H1 (cell line): ENCODE measurements around the gene AP5Z1. TPM values are rescaled to one million over a fixed set of nuclear protein-coding genes. Genes with fewer than 3 reads are reported as not detected.
A peak's percentile ranks its signal among the peaks of the same experiment; 100 is the strongest.

Source experiments
- CEBPB ChIP-seq: IDR thresholded peaks from 2 replicates; pipeline ENCODE4 v1.6.1; 2012; ENCODE audit warnings: low read depth, low read length
- CHD2 ChIP-seq: IDR thresholded peaks from 2 replicates; pipeline ENCODE4 v1.6.1; 2012; ENCODE audit warnings: low read length, improper control_type of control experiment
- EZH2 ChIP-seq: fragments of 200-600 bp; sonication (generic); IDR thresholded peaks from 2 replicates; pipeline ENCODE4 v1.7.1; 2012; ENCODE audit warnings: low read depth, mild to moderate bottlenecking, moderate library complexity, low read length, inconsistent platforms; ENCODE audit not compliant: severe bottlenecking
- GABPA ChIP-seq: IDR thresholded peaks from 2 replicates; pipeline ENCODE4 v1.6.1; 2011; ENCODE audit warnings: mild to moderate bottlenecking, low read length, moderate library complexity, borderline replicate concordance; ENCODE audit not compliant: insufficient read depth
- HDAC2 ChIP-seq, 2 experiments: fragments of 300-600 bp in 1 of 2; sonication (generic) in 1 of 2; IDR thresholded peaks; 2 replicates each; pipeline ENCODE4 v1.6.1; 2011 to 2012; ENCODE audit warnings: low read depth in 2 of 2, low read length in 2 of 2, mild to moderate bottlenecking in 2 of 2, moderate library complexity in 2 of 2, borderline replicate concordance in 1 of 2, inconsistent platforms in 1 of 2
- NRF1 ChIP-seq: IDR thresholded peaks from 2 replicates; pipeline ENCODE4 v1.6.1; 2011; ENCODE audit warnings: mild to moderate bottlenecking, low read depth, low read length, improper control_type of control experiment
- POLR2A ChIP-seq, 2 experiments: IDR thresholded peaks; 1 replicate in 1 of 2; 2 replicates in 1 of 2; pipeline ENCODE4 v1.6.1; 2011; ENCODE audit warnings: low read depth in 2 of 2, low read length in 2 of 2, mild to moderate bottlenecking in 2 of 2; ENCODE audit errors: control extremely low read depth in 1 of 2
- RAD21 ChIP-seq, 2 experiments: IDR thresholded peaks in 1 of 2; conservative IDR thresholded peaks in 1 of 2; 2 replicates each; pipeline ENCODE4 v1.6.1; 2011; ENCODE audit warnings: low read depth in 2 of 2, low read length in 2 of 2, improper control_type of control experiment in 1 of 2, inconsistent platforms in 1 of 2, mild to moderate bottlenecking in 1 of 2, moderate library complexity in 1 of 2
- SIN3A ChIP-seq, 2 experiments: IDR thresholded peaks in 1 of 2; conservative IDR thresholded peaks in 1 of 2; 2 replicates each; pipeline ENCODE4 v1.6.1; 2011 to 2012; ENCODE audit warnings: low read length in 2 of 2, improper control_type of control experiment in 1 of 2, low read depth in 1 of 2, mild to moderate bottlenecking in 1 of 2
- SIX5 ChIP-seq: IDR thresholded peaks from 2 replicates; pipeline ENCODE4 v1.6.1; 2011; ENCODE audit warnings: mild to moderate bottlenecking, low read depth, low read length
- SP1 ChIP-seq: IDR thresholded peaks from 2 replicates; pipeline ENCODE4 v1.6.1; 2011; ENCODE audit warnings: low read depth, low read length
- TBP ChIP-seq: IDR thresholded peaks from 2 replicates; pipeline ENCODE4 v1.6.1; 2011; ENCODE audit warnings: low read depth, low read length, improper control_type of control experiment
- polyA plus RNA-seq, 7 experiments: library from polyadenylated mRNA; depleted of rRNA in 3 of 7; stranded (reverse) in 5 of 7; unstranded in 2 of 7; fragments of >200 nt in 5 of 7; fragments of 200-250 nt in 2 of 7; gene quantifications; 1 replicate in 5 of 7; 2 replicates in 1 of 7; 4 replicates in 1 of 7; pipeline versions ENCODE4 v1.2.1 to v1.2.3, GENCODE V29; 2011 to 2013; ENCODE audit warnings: missing spikeins in 2 of 7, mixed read lengths in 2 of 7
- total RNA-seq: library from RNA; stranded (reverse); fragmentation: NEBNext Ultra II Directional; extraction: Animal tissue kit (Norgen Biotek cat#: 25700); gene quantifications from 2 replicates; pipeline ENCODE4 v1.2.1, GENCODE V29; 2021
- TF ChIP-seq, protein P1 (sequence below): IDR thresholded peaks from 2 replicates; pipeline ENCODE4 v1.6.1; 2012; ENCODE audit warnings: inconsistent platforms
- TF ChIP-seq, protein P2 (sequence below): IDR thresholded peaks from 2 replicates; pipeline ENCODE4 v1.6.1; 2012; ENCODE audit warnings: low read length, inconsistent platforms

The AP5Z1 gene
- total and polyA plus RNA-seq, 2 of the 8 experiments (the other 6 are each of a cell fraction or from before 2014, with no cell fraction given), result 24.0 to 24.7 TPM

DNA sequence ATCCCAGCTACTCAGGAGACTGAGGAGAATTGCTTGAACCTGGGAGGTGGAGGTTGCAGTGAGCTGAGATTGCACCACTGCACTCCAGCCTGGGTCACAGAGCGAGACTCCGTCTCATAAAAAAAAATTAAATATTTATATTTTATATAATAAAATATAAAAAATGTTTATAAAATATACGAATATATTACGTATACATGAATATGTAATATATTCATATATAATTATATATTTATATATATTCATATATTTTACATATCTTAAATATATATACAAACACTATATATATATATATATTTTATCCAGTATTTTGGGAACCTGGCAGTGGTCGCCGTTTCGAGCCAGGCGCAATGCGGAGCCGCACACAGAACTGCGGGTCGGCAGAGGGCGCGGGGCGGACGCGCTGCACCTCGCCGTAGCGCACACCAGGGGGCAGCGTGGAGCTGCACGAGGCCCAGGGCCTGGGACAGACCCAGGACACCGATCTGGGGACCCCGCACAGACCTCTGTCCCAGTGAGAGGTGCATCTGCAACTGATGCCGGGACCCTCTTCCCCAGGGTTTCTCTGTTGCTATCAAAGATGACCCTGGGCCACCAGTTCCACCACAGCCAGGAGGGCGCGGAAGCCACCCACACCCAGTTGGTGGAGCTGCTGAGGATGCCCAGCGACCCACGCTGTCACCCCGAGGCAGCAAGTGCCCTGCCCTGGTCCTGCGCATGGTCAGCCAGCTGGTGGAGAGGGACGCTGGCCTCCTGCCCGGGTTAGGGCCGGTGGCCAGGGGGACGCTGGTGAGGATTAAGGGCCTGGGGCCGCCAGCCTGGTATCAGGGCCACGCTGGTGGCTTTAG is 22.7 kb downstream of the AP5Z1 start (continued):
- TF ChIP-seq, protein P1, sequence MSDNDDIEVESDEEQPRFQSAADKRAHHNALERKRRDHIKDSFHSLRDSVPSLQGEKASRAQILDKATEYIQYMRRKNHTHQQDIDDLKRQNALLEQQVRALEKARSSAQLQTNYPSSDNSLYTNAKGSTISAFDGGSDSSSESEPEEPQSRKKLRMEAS, result peak; percentile 87
- TF ChIP-seq RAD21 (IDR thresholded peaks at IDR 0.05 in 1 of 2, conservative IDR thresholded peaks at IDR 0.05 in 1 of 2; ENCODE audit: low read depth in 2 of 2, low read length in 2 of 2) (peak; percentile 84 to 89), CHD2 (peak; percentile 14; the same call in 1 of the 2 replicates), SP1 (no peak), CEBPB (no peak), POLR2A (IDR thresholded peaks at IDR 0.05; ENCODE audit: control extremely low read depth in 1 of 2, low read depth in 2 of 2, low read length in 2 of 2) (no peak), TBP (no peak), EZH2 (no peak), SIN3A (conservative IDR thresholded peaks at IDR 0.05 in 1 of 2, IDR thresholded peaks at IDR 0.05 in 1 of 2; ENCODE audit: low read depth in 1 of 2, low read length in 2 of 2) (no peak), SIX5 (no peak), HDAC2 (IDR thresholded peaks at IDR 0.05; ENCODE audit: borderline replicate concordance in 1 of 2, low read depth in 2 of 2, low read length in 2 of 2) (no peak), GABPA (peak; percentile 60; the same call in 1 of the 2 replicates), NRF1 (no peak)
- TF ChIP-seq, protein P2, sequence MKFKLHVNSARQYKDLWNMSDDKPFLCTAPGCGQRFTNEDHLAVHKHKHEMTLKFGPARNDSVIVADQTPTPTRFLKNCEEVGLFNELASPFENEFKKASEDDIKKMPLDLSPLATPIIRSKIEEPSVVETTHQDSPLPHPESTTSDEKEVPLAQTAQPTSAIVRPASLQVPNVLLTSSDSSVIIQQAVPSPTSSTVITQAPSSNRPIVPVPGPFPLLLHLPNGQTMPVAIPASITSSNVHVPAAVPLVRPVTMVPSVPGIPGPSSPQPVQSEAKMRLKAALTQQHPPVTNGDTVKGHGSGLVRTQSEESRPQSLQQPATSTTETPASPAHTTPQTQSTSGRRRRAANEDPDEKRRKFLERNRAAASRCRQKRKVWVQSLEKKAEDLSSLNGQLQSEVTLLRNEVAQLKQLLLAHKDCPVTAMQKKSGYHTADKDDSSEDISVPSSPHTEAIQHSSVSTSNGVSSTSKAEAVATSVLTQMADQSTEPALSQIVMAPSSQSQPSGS, result no peak
- TF ChIP-seq, all 59 proteins: peak for 7
